ENCODE measurements around the gene DMTF1.
"Not testable (repeated sequence)": the region's sequence is repeated elsewhere in the genome, so short reads cannot be mapped to it uniquely, and the experiment has no call there.

Gene DMTF1

GRCh38 chr7:87152112-87152896, at the start of gene DMTF1:
Gene DMTF1, plus strand, starts transcription at chr7:87152453. Its CDS starts 12,489 bp downstream, at chr7:87164942.
- DNase-seq = peak; percentile 81 to 97 (median 92)

- DNase-seq = no peak
These were observed 46.9 kb upstream of the DMTF1 start for GRCh38 chr7:87105401-87105800.

GRCh38 chr7:87106974-87107612, 45.2 kb upstream of the DMTF1 start:
- no peak for DNase-seq

- no peak for DNase-seq
These were observed 44.1 kb upstream of the DMTF1 start for GRCh38 chr7:87107949-87108776.

GRCh38 chr7:87110778-87111177, 41.5 kb upstream of the DMTF1 start:
- no peak for DNase-seq

GRCh38 chr7:87111877-87112276, 40.4 kb upstream of the DMTF1 start:
- DNase-seq = no peak

GRCh38 chr7:87113077-87113476, 39.2 kb upstream of the DMTF1 start:
- DNase-seq = no peak

- not testable (repeated sequence) for DNase-seq
These were observed 38.3 kb upstream of the DMTF1 start for GRCh38 chr7:87113904-87114303.

GRCh38 chr7:87115772-87116171, 36.5 kb upstream of the DMTF1 start:
- DNase-seq = not testable (repeated sequence)

- DNase-seq = no peak
These were observed 35.9 kb upstream of the DMTF1 start for GRCh38 chr7:87116315-87116714.

- DNase-seq = no peak
These were observed 32.7 kb upstream of the DMTF1 start for GRCh38 chr7:87119581-87119980.

- DNase-seq = no peak
These were observed 29.1 kb upstream of the DMTF1 start for GRCh38 chr7:87123105-87123504.

GRCh38 chr7:87127019-87127418, 25.2 kb upstream of the DMTF1 start:
- DNase-seq = no peak

- no peak for DNase-seq
These were observed 23.4 kb upstream of the DMTF1 start for GRCh38 chr7:87128861-87129267.

GRCh38 chr7:87129332-87129731, 22.9 kb upstream of the DMTF1 start:
- DNase-seq = no peak

GRCh38 chr7:87129848-87130247, 22.4 kb upstream of the DMTF1 start:
- no peak for DNase-seq

GRCh38 chr7:87131771-87132170, 20.5 kb upstream of the DMTF1 start:
- no peak for DNase-seq

GRCh38 chr7:87137271-87137670, 15.0 kb upstream of the DMTF1 start:
- DNase-seq = no peak

GRCh38 chr7:87139514-87139913, 12.7 kb upstream of the DMTF1 start:
- no peak for DNase-seq

- DNase-seq = no peak
These were observed 11.9 kb upstream of the DMTF1 start for GRCh38 chr7:87140271-87140748.

- DNase-seq = no peak
These were observed 8.0 kb upstream of the DMTF1 start for GRCh38 chr7:87144173-87144657.

- peak in 1 of 14 donors; percentile 1 for DNase-seq
These were observed 5.4 kb upstream of the DMTF1 start for GRCh38 chr7:87146740-87147386.

Measured in C1 segment of cervical spinal cord (tissue), 14 donors.